Spleen (tissue), 11 donors: ENCODE data around the gene PRIMA1. TPM values are rescaled to one million over a fixed set of nuclear protein-coding genes. Genes with fewer than 3 reads are reported as not detected.

Source experiments
- DNase-seq: peaks from one replicate; pipeline ENCODE4 v3.0.0-alpha.2; 2020
- H3K27ac ChIP-seq, 8 donors: fragments of 200-600 bp; sonication (generic) in 7 of 8; 1 replicate in 4 of 8; 2 replicates in 4 of 8; pipeline versions ENCODE4 v1.5.0 to v1.8.0; 2016 to 2021; ENCODE audit warnings: inconsistent platforms in 4 of 8, mild to moderate bottlenecking in 4 of 8, moderate library complexity in 1 of 8
- H3K27me3 ChIP-seq, 7 donors: fragments of 200-600 bp; sonication (generic) in 6 of 7; replicated peaks in 1 of 7; 1 replicate in 4 of 7; 2 replicates in 3 of 7; pipeline versions ENCODE4 v1.5.0 to v1.8.0; 2016 to 2021; ENCODE audit warnings: inconsistent platforms in 3 of 7, mild to moderate bottlenecking in 1 of 7
- H3K36me3 ChIP-seq, 6 donors: fragments of 200-600 bp; sonication (generic) in 5 of 6; 1 replicate in 4 of 6; 2 replicates in 2 of 6; pipeline versions ENCODE4 v1.5.0 to v1.8.0; 2016 to 2021; ENCODE audit warnings: inconsistent platforms in 2 of 6
- H3K4me1 ChIP-seq, 6 donors: fragments of 200-600 bp; sonication (generic) in 5 of 6; 1 replicate in 3 of 6; 2 replicates in 3 of 6; pipeline versions ENCODE4 v1.5.0 to v1.8.0; 2016 to 2021; ENCODE audit warnings: inconsistent platforms in 3 of 6
- H3K4me3 ChIP-seq, 8 donors: fragments of 200-600 bp; sonication (generic) in 7 of 8; 1 replicate in 4 of 8; 2 replicates in 4 of 8; pipeline versions ENCODE4 v1.5.0 to v1.8.0; 2016 to 2021; ENCODE audit warnings: inconsistent platforms in 4 of 8, mild to moderate bottlenecking in 4 of 8, moderate library complexity in 2 of 8
- H3K9me3 ChIP-seq, 8 donors: fragments of 200-600 bp; sonication (generic) in 7 of 8; 1 replicate in 4 of 8; 2 replicates in 4 of 8; pipeline versions ENCODE4 v1.5.0 to v1.8.0; 2016 to 2021; ENCODE audit warnings: inconsistent platforms in 4 of 8
- CTCF ChIP-seq, 11 experiments: fragments of 200-600 bp in 7 of 11; fragments of 450-650 bp in 4 of 11; sonication (generic) in 4 of 11; IDR thresholded peaks in 8 of 11; conservative IDR thresholded peaks in 3 of 11; 1 replicate in 7 of 11; 2 replicates in 4 of 11; pipeline versions ENCODE4 v1.4.0 to v1.8.0; 2016 to 2021; ENCODE audit warnings: antibody characterized with exemption in 11 of 11, inconsistent platforms in 4 of 11, mild to moderate bottlenecking in 1 of 11
- POLR2A ChIP-seq, 3 donors: fragments of 450-650 bp; IDR thresholded peaks; one replicate each; pipeline ENCODE4 v1.5.1; 2017; ENCODE audit warnings: antibody characterized with exemption in 3 of 3, mild to moderate bottlenecking in 1 of 3
- POLR2AphosphoS5 ChIP-seq, 3 donors: sonication (generic); formaldehyde crosslinking; IDR thresholded peaks; one replicate each; pipeline ENCODE4 v1.5.1; 2017; ENCODE audit warnings: antibody characterized with exemption in 3 of 3
- WGBS, 5 donors: extraction: QIAGEN DNeasy Blood & Tissue Kit in 3 of 5; methylation state at CpG; one replicate each; pipeline versions ENCODE4 v1.1.5 to v1.1.7; 2013 to 2018; 5-methylcytosine and 5-hydroxymethylcytosine counted together
- intact Hi-C: fragments of 100-400 bp; cut with DNase I; formaldehyde crosslinking; loops from one replicate; pipeline ENCODE4 v1.15.0; 2023; ENCODE audit warnings: low total_unique reads
- polyA plus RNA-seq, 3 donors: library from polyadenylated mRNA; stranded (reverse); fragments of 200-250 nt; gene quantifications; one replicate each; pipeline ENCODE4 v1.2.1, GENCODE V29; 2013
- total RNA-seq, 7 donors: library from RNA; depleted of rRNA in 3 of 7; stranded (reverse); fragments of >200 nt in 3 of 7; fragmentation: NEBNext Ultra II Directional in 4 of 7; extraction: Animal tissue kit (Norgen Biotek cat#: 25700) in 4 of 7; gene quantifications; one replicate each; pipeline versions ENCODE4 v1.1.0 to v1.2.1, GENCODE V29; 2016 to 2021
- donor health status: healthy with polysubstance abuse.
- donor health status: DM: no; HTN: no; CAD: no; lungs with moderate emphysema.
- donor health status: DM: no; HTN: no; CAD: no.
- donor health status: Bipolar disorder and iron deficiency.
- donor health status: healthy.
- donor health status: DM: no; HTN: no; CAD: no.
- donor health status: DM: yes; HTN: yes; CAD: no.

PRIMA1 gene
- total and polyA plus RNA-seq, 10 donors = 0.09 to 2.0 (median 0.23) TPM; not detected in 4

- Histone ChIP-seq H3K4me1 (no peaks in the 10 kb centered on the region), H3K27ac (no peak overlapping the region), H3K36me3 (no peaks in the 10 kb centered on the region), H3K9me3 (no peaks in the 10 kb centered on the region), H3K4me3 (no peak overlapping the region), H3K27me3 (peaks cover 0 to 22% (median 0%) of the 10 kb centered on the region in 7 donors)
- TF ChIP-seq POLR2AphosphoS5 (IDR thresholded peaks at IDR 0.05) = no peak
- TF ChIP-seq CTCF (IDR thresholded peaks at IDR 0.05 in 8 of 11, conservative IDR thresholded peaks at IDR 0.05 in 3 of 11) = no peak
- no peak for TF ChIP-seq POLR2A (IDR thresholded peaks at IDR 0.05)
- intact Hi-C loops = no loop called here
- WGBS, 5 donors = 24 to 40% (median 30%) methylated on average over 7 of the region's 7 CpGs
- no peak for DNase-seq
These were observed 56.5 kb downstream of the PRIMA1 start for GRCh38 chr14:93731753-93732152.

DNA sequence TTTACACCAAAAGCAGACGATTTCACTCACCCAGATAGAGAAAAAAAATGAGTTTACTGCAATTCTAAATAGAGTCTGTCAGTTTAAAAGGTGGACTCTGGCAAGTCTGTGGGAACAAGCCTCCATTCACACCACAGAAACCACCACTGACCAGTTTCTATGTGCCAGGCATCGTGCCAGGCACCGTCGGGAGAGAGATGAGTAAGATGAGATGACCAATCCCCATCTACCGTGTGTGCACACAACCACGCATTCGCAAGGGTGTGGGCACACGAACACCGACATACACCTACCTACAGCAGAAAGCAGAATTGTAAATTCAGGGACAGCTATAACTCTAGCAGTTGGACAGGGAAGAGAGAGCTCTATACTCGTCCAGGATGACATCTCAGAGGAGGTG is 58.3 kb downstream of the PRIMA1 start:
- Histone ChIP-seq H3K27ac (no peak overlapping the region), H3K9me3 (no peaks in the 10 kb centered on the region), H3K36me3 (no peaks in the 10 kb centered on the region), H3K27me3 (peaks cover 0 to 19% (median 0%) of the 10 kb centered on the region in 7 donors), H3K4me3 (no peak overlapping the region), H3K4me1 (no peaks in the 10 kb centered on the region)
- no peak for TF ChIP-seq POLR2AphosphoS5 (IDR thresholded peaks at IDR 0.05)
- no peak for TF ChIP-seq POLR2A (IDR thresholded peaks at IDR 0.05)
- TF ChIP-seq CTCF (IDR thresholded peaks at IDR 0.05 in 8 of 11, conservative IDR thresholded peaks at IDR 0.05 in 3 of 11) = no peak
- DNase-seq = peak; percentile 19
- intact Hi-C loops = no loop called here
- 68 to 83% (median 80%) methylated on average over 10 of the region's 10 CpGs for WGBS, 5 donors

- H3K27ac ChIP-seq = no peak overlapping the region
- H3K9me3 ChIP-seq = no peaks in the 10 kb centered on the region
- no peaks in the 10 kb centered on the region for H3K4me1 ChIP-seq
- 80 to 95% (median 87%) methylated on average over 7 to 8 of the region's 8 CpGs for WGBS, 5 donors
- TF ChIP-seq POLR2AphosphoS5 (IDR thresholded peaks at IDR 0.05) (no peak), CTCF (IDR thresholded peaks at IDR 0.05 in 8 of 11, conservative IDR thresholded peaks at IDR 0.05 in 3 of 11) (no peak), POLR2A (IDR thresholded peaks at IDR 0.05) (no peak)
- DNase-seq = peak; percentile 58
- H3K27me3 ChIP-seq = peaks cover 0 to 24% (median 0%) of the 10 kb centered on the region in 7 donors
- H3K4me3 ChIP-seq = no peak overlapping the region
- no peaks in the 10 kb centered on the region for H3K36me3 ChIP-seq
- intact Hi-C loops = no loop called here
These were observed 59.7 kb downstream of the PRIMA1 start for GRCh38 chr14:93728651-93729016.

- no peaks in the 10 kb centered on the region for H3K36me3 ChIP-seq
- H3K4me1 ChIP-seq = no peaks in the 10 kb centered on the region
- intact Hi-C loops = no loop called here
- no peak overlapping the region for H3K27ac ChIP-seq
- no peak for TF ChIP-seq CTCF (IDR thresholded peaks at IDR 0.05 in 8 of 11, conservative IDR thresholded peaks at IDR 0.05 in 3 of 11)
- no peak for TF ChIP-seq POLR2AphosphoS5 (IDR thresholded peaks at IDR 0.05)
- TF ChIP-seq POLR2A (IDR thresholded peaks at IDR 0.05) = no peak
- no peak overlapping the region for H3K4me3 ChIP-seq
- no peak for DNase-seq
- 78 to 92% (median 87%) methylated on average over 19 of the region's 19 CpGs for WGBS, 5 donors
- peaks cover 0 to 24% (median 0%) of the 10 kb centered on the region in 7 donors for H3K27me3 ChIP-seq
- H3K9me3 ChIP-seq = no peaks in the 10 kb centered on the region
These were observed 60.2 kb downstream of the PRIMA1 start for GRCh38 chr14:93727917-93728650.
